ENCODE measurements around the gene TH. TPM values are rescaled to one million over a fixed set of nuclear protein-coding genes. Genes with fewer than 3 reads are reported as not detected.

TH gene
- total RNA-seq, 4 donors from 2014 or later: 1.3 TPM; not detected in 3

GRCh38 chr11:2214527-2215229, 43.1 kb upstream of the TH start:
- no peak overlapping the region for H3K27ac ChIP-seq (replicated peaks in 1 of 4)
- TF ChIP-seq POLR2A (IDR thresholded peaks at IDR 0.05; ENCODE audit: low read depth) (no peak), CTCF (IDR thresholded peaks at IDR 0.05) (no peak), POLR2AphosphoS5 (IDR thresholded peaks at IDR 0.05) (no peak), EP300 (IDR thresholded peaks at IDR 0.05) (no peak)
- no peak overlapping the region for H3K4me3 ChIP-seq
- no peaks in the 10 kb centered on the region for H3K4me1 ChIP-seq
- DNase-seq (ENCODE audit: extremely low spot score): no peak
- H3K9me3 ChIP-seq: no peaks in the 10 kb centered on the region
- intact Hi-C loops (cut with DNase I): no loop called here
- no peaks in the 10 kb centered on the region for H3K36me3 ChIP-seq
- WGBS: 88% methylated on average over 23 of the region's 28 CpGs
- H3K27me3 ChIP-seq: peaks cover 0 to 56% (median 0%) of the 10 kb centered on the region in 4 donors

- peaks cover 0 to 63% (median 0%) of the 10 kb centered on the region in 4 donors for H3K27me3 ChIP-seq
- TF ChIP-seq EP300 (IDR thresholded peaks at IDR 0.05) (no peak), CTCF (IDR thresholded peaks at IDR 0.05) (no peak), POLR2AphosphoS5 (IDR thresholded peaks at IDR 0.05) (no peak), POLR2A (IDR thresholded peaks at IDR 0.05; ENCODE audit: low read depth) (no peak)
- intact Hi-C loops (cut with DNase I): no loop called here
Observed at GRCh38 chr11:2213890-2214526, 42.4 kb upstream of the TH start.

GRCh38 chr11:2213384-2213842, 41.8 kb upstream of the TH start:
- peaks cover 0 to 67% (median 0%) of the 10 kb centered on the region in 4 donors for H3K27me3 ChIP-seq
- no peak for TF ChIP-seq CTCF (IDR thresholded peaks at IDR 0.05)
- no peak for TF ChIP-seq POLR2AphosphoS5 (IDR thresholded peaks at IDR 0.05)
- H3K36me3 ChIP-seq: no peaks in the 10 kb centered on the region
- DNase-seq (ENCODE audit: extremely low spot score): no peak
- no peaks in the 10 kb centered on the region for H3K4me1 ChIP-seq
- H3K9me3 ChIP-seq: no peaks in the 10 kb centered on the region
- WGBS: 62% methylated on average over 16 of the region's 16 CpGs
- no peak overlapping the region for H3K4me3 ChIP-seq
- no peak overlapping the region for H3K27ac ChIP-seq (replicated peaks in 1 of 4)
- intact Hi-C loops (cut with DNase I): no loop called here

More at GRCh38 chr11:2213890-2214526, 42.4 kb upstream of the TH start:
- Histone ChIP-seq H3K27ac (replicated peaks in 1 of 4) (no peak overlapping the region), H3K4me1 (no peaks in the 10 kb centered on the region), H3K4me3 (no peak overlapping the region), H3K36me3 (no peaks in the 10 kb centered on the region), H3K9me3 (no peaks in the 10 kb centered on the region)
- 72% methylated on average over 11 of the region's 11 CpGs for WGBS
- peak; percentile 86 for DNase-seq (ENCODE audit: extremely low spot score)

- no peaks in the 10 kb centered on the region for H3K36me3 ChIP-seq
- H3K4me3 ChIP-seq: no peak overlapping the region
- intact Hi-C loops (cut with DNase I): no loop called here
- H3K27me3 ChIP-seq: peaks cover 0 to 71% (median 0%) of the 10 kb centered on the region in 4 donors
- no peaks in the 10 kb centered on the region for H3K4me1 ChIP-seq
- peaks cover 0 to under 1% (median 0%) of the 10 kb centered on the region in 4 donors for H3K9me3 ChIP-seq
- no peak overlapping the region for H3K27ac ChIP-seq (replicated peaks in 1 of 4)
- 84% methylated on average over 23 of the region's 23 CpGs for WGBS
- TF ChIP-seq CTCF (IDR thresholded peaks at IDR 0.05) (no peak), EP300 (IDR thresholded peaks at IDR 0.05) (no peak), POLR2A (IDR thresholded peaks at IDR 0.05; ENCODE audit: low read depth) (no peak)
- DNase-seq (ENCODE audit: extremely low spot score): no peak
Observed at GRCh38 chr11:2212411-2213251, 41.0 kb upstream of the TH start.
